ENCODE measurements around the gene LLGL2.

GRCh38 chr17:75488693-75489510, 36.6 kb upstream of the LLGL2 start:
- TF ChIP-seq, protein P1, sequence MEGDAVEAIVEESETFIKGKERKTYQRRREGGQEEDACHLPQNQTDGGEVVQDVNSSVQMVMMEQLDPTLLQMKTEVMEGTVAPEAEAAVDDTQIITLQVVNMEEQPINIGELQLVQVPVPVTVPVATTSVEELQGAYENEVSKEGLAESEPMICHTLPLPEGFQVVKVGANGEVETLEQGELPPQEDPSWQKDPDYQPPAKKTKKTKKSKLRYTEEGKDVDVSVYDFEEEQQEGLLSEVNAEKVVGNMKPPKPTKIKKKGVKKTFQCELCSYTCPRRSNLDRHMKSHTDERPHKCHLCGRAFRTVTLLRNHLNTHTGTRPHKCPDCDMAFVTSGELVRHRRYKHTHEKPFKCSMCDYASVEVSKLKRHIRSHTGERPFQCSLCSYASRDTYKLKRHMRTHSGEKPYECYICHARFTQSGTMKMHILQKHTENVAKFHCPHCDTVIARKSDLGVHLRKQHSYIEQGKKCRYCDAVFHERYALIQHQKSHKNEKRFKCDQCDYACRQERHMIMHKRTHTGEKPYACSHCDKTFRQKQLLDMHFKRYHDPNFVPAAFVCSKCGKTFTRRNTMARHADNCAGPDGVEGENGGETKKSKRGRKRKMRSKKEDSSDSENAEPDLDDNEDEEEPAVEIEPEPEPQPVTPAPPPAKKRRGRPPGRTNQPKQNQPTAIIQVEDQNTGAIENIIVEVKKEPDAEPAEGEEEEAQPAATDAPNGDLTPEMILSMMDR (IDR thresholded peaks at IDR 0.05), result no peak
- TF ChIP-seq POLR2A (IDR thresholded peaks at IDR 0.05), result no peak
- TF ChIP-seq POLR2AphosphoS5 (IDR thresholded peaks at IDR 0.05), result no peak
- TF ChIP-seq EP300 (IDR thresholded peaks at IDR 0.05), result no peak

Data from stomach (tissue), 4 donors.